Fibroblast of the aortic adventitia (primary cell): ENCODE measurements around the gene THBD. TPM values are rescaled to one million over a fixed set of nuclear protein-coding genes. Genes with fewer than 3 reads are reported as not detected.

Experiments
- DNase-seq: peaks from one replicate; pipeline ENCODE4 v3.0.0-alpha.2; 2010; ENCODE audit warnings: low read depth
- H3K4me3 ChIP-seq: 2 replicates; pipeline ENCODE4 v1.5.1; 2011; ENCODE audit warnings: low read depth, mild to moderate bottlenecking, control low read depth, low read length, moderate library complexity
- CTCF ChIP-seq: IDR thresholded peaks from 2 replicates; pipeline ENCODE4 v1.5.1; 2011; ENCODE audit warnings: mild to moderate bottlenecking, low read length, control low read depth, inconsistent platforms; ENCODE audit not compliant: insufficient read depth
- total RNA-seq: library from RNA; depleted of rRNA; stranded (reverse); fragments of >200 nt; gene quantifications from 2 replicates; pipeline ENCODE4 v1.2.3, GENCODE V29; 2012; ENCODE audit warnings: low replicate concordance

THBD gene
- total RNA-seq, 1 donor, result 128 TPM

- TF ChIP-seq CTCF, result no peak
- DNase-seq, result no peak
- H3K4me3 ChIP-seq, result no peak overlapping the region
These were observed 22.5 kb upstream of the THBD start for GRCh38 chr20:23071996-23072395.

- no peak overlapping the region for H3K4me3 ChIP-seq
- no peak for TF ChIP-seq CTCF
- DNase-seq, result no peak
These were observed 21.9 kb upstream of the THBD start for GRCh38 chr20:23071398-23071797.

GRCh38 chr20:23069108-23069507 is 19.6 kb upstream of the THBD start:
- TF ChIP-seq CTCF, result no peak
- H3K4me3 ChIP-seq, result no peak overlapping the region
- DNase-seq, result no peak

GRCh38 chr20:23068283-23068682 is 18.8 kb upstream of the THBD start:
- no peak overlapping the region for H3K4me3 ChIP-seq
- DNase-seq, result no peak
- TF ChIP-seq CTCF, result no peak

- no peak for DNase-seq
- no peak overlapping the region for H3K4me3 ChIP-seq
- TF ChIP-seq CTCF, result no peak
These were observed 17.3 kb upstream of the THBD start for GRCh38 chr20:23066772-23067171.

GRCh38 chr20:23065266-23066201 is 16.1 kb upstream of the THBD start:
- no peak overlapping the region for H3K4me3 ChIP-seq
- TF ChIP-seq CTCF, result no peak
- no peak for DNase-seq
